ENCODE measurements around the gene CCDC138.

CCDC138 gene

GRCh38 chr2:108845923-108846322, 59.4 kb downstream of the CCDC138 start:
- no peak for ATAC-seq
- TF ChIP-seq ESRRG (CRISPR knock-in tag; IDR thresholded peaks at IDR 0.05) (no peak), CREB5 (CRISPR knock-in tag; IDR thresholded peaks at IDR 0.05; ENCODE audit: low read depth) (no peak), ZC3H10 (CRISPR knock-in tag; IDR thresholded peaks at IDR 0.05) (no peak), TCF4 (CRISPR knock-in tag; IDR thresholded peaks at IDR 0.05; ENCODE audit: borderline replicate concordance) (no peak), CSRNP3 (CRISPR knock-in tag; IDR thresholded peaks at IDR 0.05) (no peak), PPARA (CRISPR knock-in tag; IDR thresholded peaks at IDR 0.05; ENCODE audit: borderline replicate concordance) (no peak), RARB (CRISPR knock-in tag; IDR thresholded peaks at IDR 0.05) (no peak), TSHZ2 (CRISPR knock-in tag; IDR thresholded peaks at IDR 0.05) (no peak), ZNF565 (CRISPR knock-in tag; conservative IDR thresholded peaks at IDR 0.05; ENCODE audit: low read depth) (no peak), SNAI2 (CRISPR knock-in tag; IDR thresholded peaks at IDR 0.05) (no peak), ARNTL (CRISPR knock-in tag; IDR thresholded peaks at IDR 0.05; ENCODE audit: borderline replicate concordance, low read depth) (no peak), ZFP3 (CRISPR knock-in tag; IDR thresholded peaks at IDR 0.05) (no peak), CSDC2 (CRISPR knock-in tag; IDR thresholded peaks at IDR 0.05) (no peak), BACH2 (CRISPR knock-in tag; IDR thresholded peaks at IDR 0.05; ENCODE audit: borderline replicate concordance) (no peak), TOX (CRISPR knock-in tag; IDR thresholded peaks at IDR 0.05; ENCODE audit: borderline replicate concordance) (no peak), ISL1 (CRISPR knock-in tag; IDR thresholded peaks at IDR 0.05) (no peak)

- TF ChIP-seq ZFP30 (CRISPR knock-in tag; IDR thresholded peaks at IDR 0.05) (no peak), CSDC2 (CRISPR knock-in tag; IDR thresholded peaks at IDR 0.05) (no peak), BACH2 (CRISPR knock-in tag; IDR thresholded peaks at IDR 0.05; ENCODE audit: borderline replicate concordance) (no peak), CSRNP3 (CRISPR knock-in tag; IDR thresholded peaks at IDR 0.05) (no peak), SNAI2 (CRISPR knock-in tag; IDR thresholded peaks at IDR 0.05) (no peak)
- no peak for ATAC-seq
Measured at GRCh38 chr2:108847000-108847399, 60.4 kb downstream of the CCDC138 start.

GRCh38 chr2:108852375-108852774, 65.8 kb downstream of the CCDC138 start:
- ATAC-seq: no peak
- TF ChIP-seq ZNF8 (CRISPR knock-in tag; IDR thresholded peaks at IDR 0.05) (peak; percentile 72), TOX (CRISPR knock-in tag; IDR thresholded peaks at IDR 0.05; ENCODE audit: borderline replicate concordance) (no peak)

- ATAC-seq: no peak
- TF ChIP-seq ARNTL (CRISPR knock-in tag; IDR thresholded peaks at IDR 0.05; ENCODE audit: borderline replicate concordance, low read depth): no peak
- TF ChIP-seq ZNF565 (CRISPR knock-in tag; conservative IDR thresholded peaks at IDR 0.05; ENCODE audit: low read depth): no peak
- TF ChIP-seq ZC3H10 (CRISPR knock-in tag; IDR thresholded peaks at IDR 0.05): no peak
- TF ChIP-seq BACH2 (CRISPR knock-in tag; IDR thresholded peaks at IDR 0.05; ENCODE audit: borderline replicate concordance): no peak
- no peak for TF ChIP-seq ZFP30 (CRISPR knock-in tag; IDR thresholded peaks at IDR 0.05)
- no peak for TF ChIP-seq PATZ1 (CRISPR knock-in tag; IDR thresholded peaks at IDR 0.05; ENCODE audit: borderline replicate concordance)
- TF ChIP-seq PPARA (CRISPR knock-in tag; IDR thresholded peaks at IDR 0.05; ENCODE audit: borderline replicate concordance): no peak
- TF ChIP-seq CSDC2 (CRISPR knock-in tag; IDR thresholded peaks at IDR 0.05): no peak
- no peak for TF ChIP-seq TCF4 (CRISPR knock-in tag; IDR thresholded peaks at IDR 0.05; ENCODE audit: borderline replicate concordance)
- TF ChIP-seq SNAI2 (CRISPR knock-in tag; IDR thresholded peaks at IDR 0.05): no peak
- no peak for TF ChIP-seq TSHZ2 (CRISPR knock-in tag; IDR thresholded peaks at IDR 0.05)
- no peak for TF ChIP-seq GLIS3 (CRISPR knock-in tag; IDR thresholded peaks at IDR 0.05)
- no peak for TF ChIP-seq ISL1 (CRISPR knock-in tag; IDR thresholded peaks at IDR 0.05)
- no peak for TF ChIP-seq ESRRG (CRISPR knock-in tag; IDR thresholded peaks at IDR 0.05)
- TF ChIP-seq ZNF70 (CRISPR knock-in tag; IDR thresholded peaks at IDR 0.05): no peak
- TF ChIP-seq TOX (CRISPR knock-in tag; IDR thresholded peaks at IDR 0.05; ENCODE audit: borderline replicate concordance): no peak
Measured at GRCh38 chr2:108853421-108853820, 66.8 kb downstream of the CCDC138 start.

Data from SK-N-SH treated with all-trans-retinoic acid at 6 μM for 48 hours (cell line).